Smooth muscle cell (in vitro differentiated cells): ENCODE data around the gene RNF145. TPM values are rescaled to one million over a fixed set of nuclear protein-coding genes. Genes with fewer than 3 reads are reported as not detected.

Experiments used
- DNase-seq: peaks from one replicate; lab custom pipeline; 2025; ENCODE audit not compliant: unreplicated experiment; lab: John Stamatoyannopoulos, UW
- H2AFZ ChIP-seq: fragments of 200-600 bp; sonication (generic); 2 replicates; pipeline ENCODE4 v1.6.0; 2016; ENCODE audit warnings: antibody characterized with exemption, low read depth, mild to moderate bottlenecking
- H3F3A ChIP-seq: fragments of 200-600 bp; sonication (generic); 2 replicates; pipeline ENCODE4 v1.6.0; 2017; ENCODE audit warnings: antibody characterized with exemption, low read depth
- H3K27ac ChIP-seq: fragments of 200-600 bp; sonication (generic); 2 replicates; pipeline ENCODE4 v1.5.1; 2016; ENCODE audit warnings: low read depth, mild to moderate bottlenecking
- H3K27me3 ChIP-seq: fragments of 200-600 bp; sonication (generic); 2 replicates; pipeline ENCODE4 v1.6.1; 2016; ENCODE audit warnings: low read depth, mild to moderate bottlenecking
- H3K36me3 ChIP-seq: fragments of 200-600 bp; sonication (generic); 2 replicates; pipeline ENCODE4 v1.5.1; 2016; ENCODE audit warnings: low read depth
- H3K4me1 ChIP-seq: fragments of 200-600 bp; sonication (generic); 2 replicates; pipeline ENCODE4 v1.5.1; 2016; ENCODE audit warnings: low read depth
- H3K4me2 ChIP-seq: fragments of 200-600 bp; sonication (generic); 2 replicates; pipeline ENCODE4 v1.6.0; 2016; ENCODE audit warnings: mild to moderate bottlenecking
- H3K4me3 ChIP-seq: fragments of 200-600 bp; sonication (generic); 2 replicates; pipeline ENCODE4 v1.5.1; 2016; ENCODE audit warnings: mild to moderate bottlenecking
- H3K79me2 ChIP-seq: fragments of 200-600 bp; sonication (generic); 2 replicates; pipeline ENCODE4 v1.6.0; 2016; ENCODE audit warnings: low read depth, mild to moderate bottlenecking
- H3K9ac ChIP-seq: fragments of 200-600 bp; sonication (generic); 2 replicates; pipeline ENCODE4 v1.6.0; 2016; ENCODE audit warnings: low read depth
- H3K9me3 ChIP-seq: fragments of 200-600 bp; sonication (generic); replicated peaks from 2 replicates; pipeline ENCODE4 v1.5.1; 2016; ENCODE audit warnings: low read depth
- H4K20me1 ChIP-seq: fragments of 200-600 bp; sonication (generic); 2 replicates; pipeline ENCODE4 v1.6.0; 2016; ENCODE audit warnings: low read depth
- CTCF ChIP-seq: fragments of 200-600 bp; sonication (generic); IDR thresholded peaks from 2 replicates; pipeline ENCODE4 v1.5.1; 2017; ENCODE audit warnings: borderline replicate concordance, mild to moderate bottlenecking, antibody characterized with exemption; ENCODE audit not compliant: insufficient read depth, poor library complexity, severe bottlenecking
- WGBS: methylation state at CpG from one replicate; pipeline ENCODE4 v1.1.7; 2016; ENCODE audit warnings: low lambda C conversion rate; 5-methylcytosine and 5-hydroxymethylcytosine counted together
- polyA plus RNA-seq: library from polyadenylated mRNA; unstranded; fragments of >200 nt; fragmentation: Nextera tagmentation; extraction: Ambion mirVana; gene quantifications from 2 replicates; pipeline ENCODE4 v1.2.1, GENCODE V29; 2016
- total RNA-seq: library from RNA; depleted of rRNA; stranded (reverse); fragments of >200 nt; gene quantifications from 2 replicates; pipeline ENCODE4 v1.2.3, GENCODE V29; 2014

The RNF145 gene
- total and polyA plus RNA-seq, 2 experiments from 2014 or later: 24.3 to 74.3 TPM

GRCh38 chr5:159215886-159216285, 6.5 kb upstream of the RNF145 start:
- no peak overlapping the region for H3K4me2 ChIP-seq
- no peaks in the 10 kb centered on the region for H3F3A ChIP-seq
- no peaks in the 10 kb centered on the region for H3K9me3 ChIP-seq
- no peaks in the 10 kb centered on the region for H3K27me3 ChIP-seq
- H3K79me2 ChIP-seq: no peaks in the 10 kb centered on the region
- no peaks in the 10 kb centered on the region for H3K4me1 ChIP-seq
- H3K36me3 ChIP-seq: no peaks in the 10 kb centered on the region
- no peak overlapping the region for H2AFZ ChIP-seq
- H4K20me1 ChIP-seq: no peaks in the 10 kb centered on the region
- no peak overlapping the region for H3K4me3 ChIP-seq
- no peak for TF ChIP-seq CTCF
- no peak overlapping the region for H3K27ac ChIP-seq
- WGBS: 90% methylated on average over 3 of the region's 3 CpGs
- DNase-seq: no peak
- H3K9ac ChIP-seq: no peak overlapping the region

- Histone ChIP-seq H3K9me3 (no peaks in the 10 kb centered on the region), H2AFZ (no peak overlapping the region), H3K27me3 (no peaks in the 10 kb centered on the region), H3K9ac (no peak overlapping the region), H3K79me2 (no peaks in the 10 kb centered on the region), H3K36me3 (no peaks in the 10 kb centered on the region), H3K4me2 (no peak overlapping the region), H4K20me1 (no peaks in the 10 kb centered on the region), H3K27ac (no peak overlapping the region), H3F3A (no peaks in the 10 kb centered on the region), H3K4me1 (peaks cover 6% of the 10 kb centered on the region), H3K4me3 (no peak overlapping the region)
- DNase-seq: no peak
- no peak for TF ChIP-seq CTCF
- 81% methylated on average over 2 of the region's 2 CpGs for WGBS
Measured at GRCh38 chr5:159214486-159215271, 5.3 kb upstream of the RNF145 start.

GRCh38 chr5:159212657-159213462, 3.5 kb upstream of the RNF145 start:
- no peak overlapping the region for H3K9ac ChIP-seq
- no peaks in the 10 kb centered on the region for H3K36me3 ChIP-seq
- no peak overlapping the region for H3K4me3 ChIP-seq
- peaks cover 6% of the 10 kb centered on the region for H3K4me1 ChIP-seq
- no peaks in the 10 kb centered on the region for H3F3A ChIP-seq
- H3K27ac ChIP-seq: no peak overlapping the region
- H3K4me2 ChIP-seq: no peak overlapping the region
- no peaks in the 10 kb centered on the region for H3K9me3 ChIP-seq
- 95% methylated on average over 7 of the region's 7 CpGs for WGBS
- no peak for TF ChIP-seq CTCF
- peaks cover 12% of the 10 kb centered on the region for H3K79me2 ChIP-seq
- DNase-seq: no peak
- no peaks in the 10 kb centered on the region for H3K27me3 ChIP-seq
- H4K20me1 ChIP-seq: no peaks in the 10 kb centered on the region
- H2AFZ ChIP-seq: no peak overlapping the region
